H1 (cell line): Measurements from ENCODE around the gene PHOX2A. TPM values are rescaled to one million over a fixed set of nuclear protein-coding genes. Genes with fewer than 3 reads are reported as not detected.

Experiments used
- CTCF ChIA-PET: fragments of 300-600 bp; sonication (Branson Sonifier 250); formaldehyde crosslinking; loops from one replicate; lab custom pipeline; 2021; ENCODE audit not compliant: partially characterized antibody; lab: Charles Lee
- POLR2A ChIA-PET: fragments of 300-600 bp; sonication (Branson Sonifier 250); formaldehyde crosslinking; loops from one replicate; lab custom pipeline; 2021; ENCODE audit warnings: inconsistent platforms; ENCODE audit not compliant: partially characterized antibody; lab: Charles Lee
- DNase-seq, 2 experiments: peaks; one replicate each; pipeline versions ENCODE4 v3.0.0 to v3.0.0-alpha.2; 2010 to 2022; ENCODE audit warnings: low spot score in 2 of 2, low read depth in 1 of 2, mixed read lengths in 1 of 2
- FAIRE-seq: peaks from 2 replicates; lab custom pipeline; 2011; peaks lifted over from hg19 to GRCh38; lab: Jason Lieb, UNC
- H2AFZ ChIP-seq: 2 replicates; pipeline ENCODE4 v1.8.1; 2012; ENCODE audit warnings: low read length, inconsistent platforms
- H2AK5ac ChIP-seq: 2 replicates; pipeline ENCODE4 v1.6.1; 2013; ENCODE audit warnings: low read depth, low read length
- H2BK120ac ChIP-seq: replicated peaks from 2 replicates; pipeline ENCODE3; 2013; ENCODE audit warnings: low read depth, low read length, inconsistent platforms
- H2BK12ac ChIP-seq: 2 replicates; pipeline ENCODE4 v1.6.1; 2013; ENCODE audit warnings: low read depth, low read length
- H2BK15ac ChIP-seq: 2 replicates; pipeline ENCODE4 v1.6.1; 2013; ENCODE audit warnings: low read length
- H2BK20ac ChIP-seq: 2 replicates; pipeline ENCODE4 v1.6.1; 2013; ENCODE audit warnings: low read length
- H2BK5ac ChIP-seq: 2 replicates; pipeline ENCODE4 v1.6.1; 2013; ENCODE audit warnings: low read depth, low read length
- H3K14ac ChIP-seq: 2 replicates; pipeline ENCODE4 v1.6.1; 2013; ENCODE audit warnings: inconsistent platforms; ENCODE audit not compliant: insufficient read length
- H3K18ac ChIP-seq: 2 replicates; pipeline ENCODE4 v1.6.1; 2013; ENCODE audit warnings: low read length; ENCODE audit errors: extremely low read depth
- H3K23ac ChIP-seq: 2 replicates; pipeline ENCODE4 v1.6.1; 2013; ENCODE audit warnings: inconsistent platforms; ENCODE audit not compliant: insufficient read length
- H3K23me2 ChIP-seq: 2 replicates; pipeline ENCODE4 v1.6.1; 2013; ENCODE audit warnings: low read depth, low read length
- H3K27ac ChIP-seq: 2 replicates; pipeline ENCODE4 v1.6.1; 2011; ENCODE audit warnings: low read depth, low read length, inconsistent platforms
- H3K27me3 ChIP-seq, 4 experiments: replicated peaks in 1 of 4; 1 replicate in 1 of 4; 2 replicates in 3 of 4; pipeline versions ENCODE4 v1.6.1 to v1.8.1; 2011 to 2013; ENCODE audit warnings: low read length in 3 of 4, mild to moderate bottlenecking in 3 of 4, inconsistent platforms in 2 of 4, mixed read lengths in 2 of 4, moderate library complexity in 1 of 4; ENCODE audit not compliant: control insufficient read depth in 3 of 4, insufficient read depth in 3 of 4; ENCODE audit errors: extremely low read depth in 1 of 4
- H3K36me3 ChIP-seq, 4 experiments: 2 replicates each; pipeline versions ENCODE4 v1.6.1 to v1.8.1; 2011 to 2013; ENCODE audit warnings: mild to moderate bottlenecking in 4 of 4, low read length in 3 of 4, moderate library complexity in 2 of 4, control low read depth in 1 of 4, inconsistent platforms in 1 of 4; ENCODE audit not compliant: insufficient read depth in 4 of 4, control insufficient read depth in 2 of 4
- H3K4ac ChIP-seq: replicated peaks from 2 replicates; pipeline ENCODE3; 2013; ENCODE audit warnings: low read length, low read depth, mixed read lengths, inconsistent platforms; ENCODE audit not compliant: insufficient read length
- H3K4me1 ChIP-seq, 4 experiments: replicated peaks in 1 of 4; 1 replicate in 1 of 4; 2 replicates in 3 of 4; pipeline versions ENCODE4 v1.6.1 to v1.8.1; 2011 to 2013; ENCODE audit warnings: low read length in 3 of 4, inconsistent platforms in 2 of 4, mixed read lengths in 1 of 4; ENCODE audit not compliant: insufficient read depth in 4 of 4, control insufficient read depth in 3 of 4
- H3K4me2 ChIP-seq, 2 experiments: 2 replicates each; pipeline versions ENCODE4 v1.6.1 to v1.8.1; 2011 to 2013; ENCODE audit warnings: low read depth in 2 of 2, low read length in 2 of 2, control low read depth in 1 of 2, inconsistent platforms in 1 of 2, mild to moderate bottlenecking in 1 of 2; ENCODE audit not compliant: insufficient read depth in 1 of 2
- H3K4me3 ChIP-seq, 4 experiments: fragments of 200-600, 300-600 bp in 1 of 4; sonication (generic), shearing (Covaris generic), sonication (Bioruptor Twin) in 1 of 4; 2 replicates each; pipeline versions ENCODE4 v1.5.1 to v1.8.1; 2011 to 2016; ENCODE audit warnings: low read length in 4 of 4, low read depth in 3 of 4, control low read depth in 2 of 4, inconsistent platforms in 2 of 4, mild to moderate bottlenecking in 2 of 4, mixed read lengths in 1 of 4, moderate library complexity in 1 of 4; ENCODE audit not compliant: insufficient read depth in 2 of 4; ENCODE audit errors: extremely low read depth in 1 of 4
- H3K56ac ChIP-seq: replicated peaks from 2 replicates; pipeline ENCODE3; 2013; ENCODE audit warnings: low read depth, mild to moderate bottlenecking, mixed read lengths, low read length, inconsistent platforms; ENCODE audit not compliant: insufficient read length
- H3K79me1 ChIP-seq: 2 replicates; pipeline ENCODE4 v1.6.1; 2013; ENCODE audit warnings: low read depth, low read length, control low read depth
- H3K79me2 ChIP-seq, 2 experiments: 2 replicates each; pipeline versions ENCODE4 v1.6.1 to v1.8.1; 2012 to 2013; ENCODE audit warnings: low read length in 2 of 2, mild to moderate bottlenecking in 2 of 2, inconsistent platforms in 1 of 2; ENCODE audit not compliant: insufficient read depth in 2 of 2, control insufficient read depth in 1 of 2
- H3K9ac ChIP-seq, 4 experiments: replicated peaks in 1 of 4; 1 replicate in 1 of 4; 2 replicates in 3 of 4; pipeline versions ENCODE4 v1.6.1 to v1.8.1; 2011 to 2013; ENCODE audit warnings: low read depth in 3 of 4, low read length in 3 of 4, control low read depth in 2 of 4, mild to moderate bottlenecking in 2 of 4, moderate library complexity in 2 of 4, inconsistent platforms in 1 of 4; ENCODE audit errors: extremely low read depth in 1 of 4
- H3K9me3 ChIP-seq, 2 experiments: 2 replicates each; pipeline versions ENCODE4 v1.6.1 to v1.8.1; 2012 to 2013; ENCODE audit warnings: mild to moderate bottlenecking in 2 of 2, moderate library complexity in 2 of 2, control low read depth in 1 of 2, inconsistent platforms in 1 of 2, low read depth in 1 of 2, low read length in 1 of 2, mixed read lengths in 1 of 2; ENCODE audit not compliant: insufficient read depth in 2 of 2
- H4K20me1 ChIP-seq, 2 experiments: replicated peaks in 1 of 2; 2 replicates each; pipeline versions ENCODE3 to v1.8.1; 2011 to 2013; ENCODE audit warnings: inconsistent platforms in 2 of 2, low read length in 2 of 2, mild to moderate bottlenecking in 1 of 2; ENCODE audit not compliant: insufficient read depth in 2 of 2, control insufficient read depth in 1 of 2
- H4K5ac ChIP-seq: 2 replicates; pipeline ENCODE4 v1.6.1; 2013; ENCODE audit warnings: low read length, low read depth, mixed read lengths, inconsistent platforms; ENCODE audit not compliant: insufficient read length
- H4K8ac ChIP-seq: 2 replicates; pipeline ENCODE4 v1.8.0; 2013; ENCODE audit warnings: mild to moderate bottlenecking, moderate library complexity, low read length, inconsistent platforms; ENCODE audit not compliant: insufficient read depth; ENCODE audit errors: extremely low read depth
- H4K91ac ChIP-seq: replicated peaks from 2 replicates; pipeline ENCODE3; 2013; ENCODE audit warnings: low read length, mixed read lengths, inconsistent platforms; ENCODE audit not compliant: insufficient read length
- ASH2L ChIP-seq: fragments of 200-600, 300-600 bp; sonication (generic); IDR thresholded peaks from one replicate; pipeline ENCODE4 v1.7.1; 2017; ENCODE audit warnings: low read length
- PHF8 ChIP-seq: fragments of 200-600 bp; sonication (generic); conservative IDR thresholded peaks from 2 replicates; pipeline ENCODE4 v1.7.1; 2012; ENCODE audit warnings: low read depth, mild to moderate bottlenecking, inconsistent platforms, low read length, moderate library complexity
- SP4 ChIP-seq: IDR thresholded peaks from 2 replicates; pipeline ENCODE4 v1.6.1; 2012; ENCODE audit warnings: low read length, inconsistent platforms
- TAF1 ChIP-seq: IDR thresholded peaks from 2 replicates; pipeline ENCODE4 v1.6.1; 2011; ENCODE audit warnings: mild to moderate bottlenecking, low read depth, low read length
- TAF7 ChIP-seq: optimal IDR thresholded peaks from 2 replicates; pipeline ENCODE3; 2011; ENCODE audit warnings: low read depth, mild to moderate bottlenecking, inconsistent platforms, low read length, moderate library complexity, borderline replicate concordance
- TCF12 ChIP-seq: IDR thresholded peaks from 2 replicates; pipeline ENCODE4 v1.6.1; 2011; ENCODE audit warnings: low read depth, mild to moderate bottlenecking, low read length
- ZNF274 ChIP-seq: IDR thresholded peaks from 2 replicates; pipeline ENCODE4 v1.7.0; 2012; ENCODE audit warnings: low read length, borderline replicate concordance; ENCODE audit errors: extremely low read depth
- WGBS, 2 experiments: shearing (Covaris generic) in 1 of 2; methylation state at CpG; one replicate each; pipeline versions ENCODE4 v1.1.6 to v1.1.7; 2013 to 2015; ENCODE audit warnings: low lambda C conversion rate in 2 of 2, mixed read lengths in 2 of 2, inconsistent platforms in 1 of 2, low coverage in 1 of 2, missing lambda C conversion rate in 1 of 2; ENCODE audit not compliant: insufficient replicate concordance in 2 of 2, insufficient coverage in 1 of 2, insufficient read length in 1 of 2; ENCODE audit errors: extremely low coverage in 1 of 2, missing lambda C conversion rate in 1 of 2; 5-methylcytosine and 5-hydroxymethylcytosine counted together
- polyA plus RNA-seq, 7 experiments: library from polyadenylated mRNA; depleted of rRNA in 3 of 7; stranded (reverse) in 5 of 7; unstranded in 2 of 7; fragments of >200 nt in 5 of 7; fragments of 200-250 nt in 2 of 7; gene quantifications; 1 replicate in 5 of 7; 2 replicates in 1 of 7; 4 replicates in 1 of 7; pipeline versions ENCODE4 v1.2.1 to v1.2.3, GENCODE V29; 2011 to 2013; ENCODE audit warnings: missing spikeins in 2 of 7, mixed read lengths in 2 of 7
- total RNA-seq: library from RNA; stranded (reverse); fragmentation: NEBNext Ultra II Directional; extraction: Animal tissue kit (Norgen Biotek cat#: 25700); gene quantifications from 2 replicates; pipeline ENCODE4 v1.2.1, GENCODE V29; 2021

The PHOX2A gene
- total and polyA plus RNA-seq, 2 of the 8 experiments (the other 6 are each of a cell fraction or from before 2014, with no cell fraction given) = 0.67 TPM; not detected in 1

- H3K4me1 ChIP-seq = no peaks in the 10 kb centered on the region
- TF ChIP-seq ASH2L (no peak), PHF8 (no peak), TCF12 (no peak), ZNF274 (no peak), TAF1 (no peak), SP4 (no peak), TAF7 (no peak)
- TF ChIP-seq, all 59 proteins: peak for 0
- no peak overlapping the region for H3K9ac ChIP-seq
- H3K4me3 ChIP-seq = no peak overlapping the region
- no peak overlapping the region for H4K91ac ChIP-seq
- no peak overlapping the region for H2BK20ac ChIP-seq
- H3K79me2 ChIP-seq = no peaks in the 10 kb centered on the region
- POLR2A ChIA-PET = no interaction called here
- H2AFZ ChIP-seq = no peak overlapping the region
- no peak overlapping the region for H3K14ac ChIP-seq
- H3K9me3 ChIP-seq = no peaks in the 10 kb centered on the region
- 86% methylated on average over 2 of the region's 2 CpGs; no CpG with 5 or more reads in 1 of the 2 experiments for WGBS, 2 experiments
- no peak overlapping the region for H2BK12ac ChIP-seq
- H4K8ac ChIP-seq = no peak overlapping the region
- no peaks in the 10 kb centered on the region for H3K23me2 ChIP-seq
- H2BK5ac ChIP-seq = no peak overlapping the region
- no peaks in the 10 kb centered on the region; a peak in 1 of 7 replicates for H3K27me3 ChIP-seq
- H3K23ac ChIP-seq = no peak overlapping the region
- H3K4ac ChIP-seq = no peak overlapping the region
- H3K18ac ChIP-seq = no peak overlapping the region
- H3K4me2 ChIP-seq = no peak overlapping the region
- no peak overlapping the region for H4K5ac ChIP-seq
- no peaks in the 10 kb centered on the region for H3K36me3 ChIP-seq
- no peak overlapping the region for H2BK120ac ChIP-seq
- no peak overlapping the region for H2AK5ac ChIP-seq
- no peak overlapping the region for H3K27ac ChIP-seq
- DNase-seq = no peak
- H4K20me1 ChIP-seq = no peaks in the 10 kb centered on the region
- H2BK15ac ChIP-seq = no peak overlapping the region
- CTCF ChIA-PET = interaction anchor here (0.6 to 2.0 kb wide), 7 partner anchors 18 to 163 kb away, joined by 3 to 6 read pairs (median 3); no protein-coding TSS in a partner anchor
- no peak for FAIRE-seq
- no peak overlapping the region for H3K56ac ChIP-seq
- no peaks in the 10 kb centered on the region for H3K79me1 ChIP-seq
Measured at GRCh38 chr11:72267956-72268617, 24.1 kb upstream of the PHOX2A start.
